ENCODE data around the gene APOOL. TPM values are rescaled to one million over a fixed set of nuclear protein-coding genes. Genes with fewer than 3 reads are reported as not detected.
"Not testable (repeated sequence)": the region's sequence is repeated elsewhere in the genome, so short reads cannot be mapped to it uniquely, and the experiment has no call there.

Gene APOOL
- total and polyA plus RNA-seq, 2 donors, result 3.5 to 6.4 TPM

GRCh38 chrX:85051627-85052026 is 48.0 kb downstream of the APOOL start:
- Histone ChIP-seq H3K27ac (ENCODE audit: low read depth in 1 of 2, low read length in 1 of 2) (no peak overlapping the region), H3K36me3 (ENCODE audit: control insufficient read depth in 2 of 2, insufficient read depth in 2 of 2, low read length in 1 of 2) (no peaks in the 10 kb centered on the region), H3K4me3 (ENCODE audit: low read length in 2 of 2) (no peak overlapping the region), H3K4me1 (ENCODE audit: control insufficient read depth in 2 of 2, insufficient read depth in 2 of 2, low read length in 2 of 2) (no peaks in the 10 kb centered on the region), H3K27me3 (ENCODE audit: control insufficient read depth in 2 of 2, insufficient read depth in 1 of 2, low read length in 1 of 2) (no peaks in the 10 kb centered on the region), H3K9me3 (ENCODE audit: control insufficient read depth in 2 of 2, insufficient read depth in 1 of 2, low read length in 1 of 2) (no peaks in the 10 kb centered on the region)
- WGBS, result 90% methylated on average over 1 of the region's 1 CpG
- DNase-seq (ENCODE audit: low read depth in 6 of 9, low spot score in 9 of 9), result no peak

GRCh38 chrX:85052205-85052604 is 48.5 kb downstream of the APOOL start:
- Histone ChIP-seq H3K4me1 (ENCODE audit: control insufficient read depth in 2 of 2, insufficient read depth in 2 of 2, low read length in 2 of 2) (no peaks in the 10 kb centered on the region), H3K36me3 (ENCODE audit: control insufficient read depth in 2 of 2, insufficient read depth in 2 of 2, low read length in 1 of 2) (no peaks in the 10 kb centered on the region), H3K27ac (ENCODE audit: low read depth in 1 of 2, low read length in 1 of 2) (no peak overlapping the region), H3K27me3 (ENCODE audit: control insufficient read depth in 2 of 2, insufficient read depth in 1 of 2, low read length in 1 of 2) (no peaks in the 10 kb centered on the region), H3K4me3 (ENCODE audit: low read length in 2 of 2) (no peak overlapping the region), H3K9me3 (ENCODE audit: control insufficient read depth in 2 of 2, insufficient read depth in 1 of 2, low read length in 1 of 2) (no peaks in the 10 kb centered on the region)
- 62% methylated on average over 3 of the region's 3 CpGs for WGBS
- no peak for DNase-seq (ENCODE audit: low read depth in 6 of 9, low spot score in 9 of 9)

GRCh38 chrX:85052636-85053343 is 49.1 kb downstream of the APOOL start:
- no peaks in the 10 kb centered on the region for H3K27me3 ChIP-seq (ENCODE audit: control insufficient read depth in 2 of 2, insufficient read depth in 1 of 2, low read length in 1 of 2)
- no peaks in the 10 kb centered on the region for H3K36me3 ChIP-seq (ENCODE audit: control insufficient read depth in 2 of 2, insufficient read depth in 2 of 2, low read length in 1 of 2)
- no peaks in the 10 kb centered on the region for H3K4me1 ChIP-seq (ENCODE audit: control insufficient read depth in 2 of 2, insufficient read depth in 2 of 2, low read length in 2 of 2)
- 83% methylated on average over 2 of the region's 2 CpGs for WGBS
- peak in 1 of 9 donors; percentile 3 for DNase-seq (ENCODE audit: low read depth in 6 of 9, low spot score in 9 of 9)
- H3K4me3 ChIP-seq (ENCODE audit: low read length in 2 of 2), result no peak overlapping the region
- no peak overlapping the region for H3K27ac ChIP-seq (ENCODE audit: low read depth in 1 of 2, low read length in 1 of 2)
- no peaks in the 10 kb centered on the region for H3K9me3 ChIP-seq (ENCODE audit: control insufficient read depth in 2 of 2, insufficient read depth in 1 of 2, low read length in 1 of 2)

GRCh38 chrX:85065512-85066198 is 62.0 kb downstream of the APOOL start:
- no peak for DNase-seq (ENCODE audit: low read depth in 6 of 9, low spot score in 9 of 9)

GRCh38 chrX:85077247-85077646 is 73.6 kb downstream of the APOOL start:
- not testable (repeated sequence) for H3K4me1 ChIP-seq (ENCODE audit: control insufficient read depth in 2 of 2, insufficient read depth in 2 of 2, low read length in 2 of 2); DNase-seq (ENCODE audit: low read depth in 6 of 9, low spot score in 9 of 9); H3K27ac ChIP-seq (ENCODE audit: low read depth in 1 of 2, low read length in 1 of 2); H3K36me3 ChIP-seq (ENCODE audit: control insufficient read depth in 2 of 2, insufficient read depth in 2 of 2, low read length in 1 of 2); H3K4me3 ChIP-seq (ENCODE audit: low read length in 2 of 2); H3K9me3 ChIP-seq (ENCODE audit: control insufficient read depth in 2 of 2, insufficient read depth in 1 of 2, low read length in 1 of 2); H3K27me3 ChIP-seq (ENCODE audit: control insufficient read depth in 2 of 2, insufficient read depth in 1 of 2, low read length in 1 of 2)
- WGBS, result 100% methylated on average over 1 of the region's 1 CpG

More at GRCh38 chrX:85065512-85066198, 62.0 kb downstream of the APOOL start:
- H3K27ac ChIP-seq (ENCODE audit: low read depth in 1 of 2, low read length in 1 of 2), result no peak overlapping the region
- 75% methylated on average over 4 of the region's 4 CpGs for WGBS
- no peaks in the 10 kb centered on the region for H3K36me3 ChIP-seq (ENCODE audit: control insufficient read depth in 2 of 2, insufficient read depth in 2 of 2, low read length in 1 of 2)
- H3K4me3 ChIP-seq (ENCODE audit: low read length in 2 of 2), result no peak overlapping the region
- H3K4me1 ChIP-seq (ENCODE audit: control insufficient read depth in 2 of 2, insufficient read depth in 2 of 2, low read length in 2 of 2), result no peaks in the 10 kb centered on the region
- no peaks in the 10 kb centered on the region for H3K27me3 ChIP-seq (ENCODE audit: control insufficient read depth in 2 of 2, insufficient read depth in 1 of 2, low read length in 1 of 2)
- H3K9me3 ChIP-seq (ENCODE audit: control insufficient read depth in 2 of 2, insufficient read depth in 1 of 2, low read length in 1 of 2), result no peaks in the 10 kb centered on the region

GRCh38 chrX:85084770-85085393 is 81.2 kb downstream of the APOOL start:
- 93% methylated on average over 2 of the region's 2 CpGs for WGBS

GRCh38 chrX:85089321-85089840 is 85.7 kb downstream of the APOOL start:
- no peak overlapping the region for H3K4me3 ChIP-seq (ENCODE audit: low read length in 2 of 2)
- H3K4me1 ChIP-seq (ENCODE audit: control insufficient read depth in 2 of 2, insufficient read depth in 2 of 2, low read length in 2 of 2), result no peaks in the 10 kb centered on the region
- no peaks in the 10 kb centered on the region for H3K9me3 ChIP-seq (ENCODE audit: control insufficient read depth in 2 of 2, insufficient read depth in 1 of 2, low read length in 1 of 2)
- no peak overlapping the region for H3K27ac ChIP-seq (ENCODE audit: low read depth in 1 of 2, low read length in 1 of 2)
- no peak for DNase-seq (ENCODE audit: low read depth in 6 of 9, low spot score in 9 of 9)
- H3K27me3 ChIP-seq (ENCODE audit: control insufficient read depth in 2 of 2, insufficient read depth in 1 of 2, low read length in 1 of 2), result no peaks in the 10 kb centered on the region
- over 99% methylated on average over 5 of the region's 5 CpGs for WGBS
- no peaks in the 10 kb centered on the region for H3K36me3 ChIP-seq (ENCODE audit: control insufficient read depth in 2 of 2, insufficient read depth in 2 of 2, low read length in 1 of 2)

More at GRCh38 chrX:85084770-85085393, 81.2 kb downstream of the APOOL start:
- H3K36me3 ChIP-seq (ENCODE audit: control insufficient read depth in 2 of 2, insufficient read depth in 2 of 2, low read length in 1 of 2), result no peaks in the 10 kb centered on the region
- H3K9me3 ChIP-seq (ENCODE audit: control insufficient read depth in 2 of 2, insufficient read depth in 1 of 2, low read length in 1 of 2), result no peaks in the 10 kb centered on the region
- H3K27me3 ChIP-seq (ENCODE audit: control insufficient read depth in 2 of 2, insufficient read depth in 1 of 2, low read length in 1 of 2), result no peaks in the 10 kb centered on the region
- no peak overlapping the region for H3K27ac ChIP-seq (ENCODE audit: low read depth in 1 of 2, low read length in 1 of 2)
- DNase-seq (ENCODE audit: low read depth in 6 of 9, low spot score in 9 of 9), result peak in 6 of 9 donors; percentile 0 to 47 (median 6)
- H3K4me1 ChIP-seq (ENCODE audit: control insufficient read depth in 2 of 2, insufficient read depth in 2 of 2, low read length in 2 of 2), result no peaks in the 10 kb centered on the region
- no peak overlapping the region for H3K4me3 ChIP-seq (ENCODE audit: low read length in 2 of 2)

GRCh38 chrX:85107407-85107806 is 103.7 kb downstream of the APOOL start:
- Histone ChIP-seq H3K4me1 (ENCODE audit: control insufficient read depth in 2 of 2, insufficient read depth in 2 of 2, low read length in 2 of 2) (no peaks in the 10 kb centered on the region), H3K27ac (ENCODE audit: low read depth in 1 of 2, low read length in 1 of 2) (no peak overlapping the region), H3K4me3 (ENCODE audit: low read length in 2 of 2) (no peak overlapping the region), H3K9me3 (ENCODE audit: control insufficient read depth in 2 of 2, insufficient read depth in 1 of 2, low read length in 1 of 2) (no peaks in the 10 kb centered on the region), H3K27me3 (ENCODE audit: control insufficient read depth in 2 of 2, insufficient read depth in 1 of 2, low read length in 1 of 2) (no peaks in the 10 kb centered on the region), H3K36me3 (ENCODE audit: control insufficient read depth in 2 of 2, insufficient read depth in 2 of 2, low read length in 1 of 2) (no peaks in the 10 kb centered on the region)
- 91% methylated on average over 4 of the region's 4 CpGs for WGBS
- DNase-seq (ENCODE audit: low read depth in 6 of 9, low spot score in 9 of 9), result no peak

GRCh38 chrX:85108165-85108564 is 104.5 kb downstream of the APOOL start:
- Histone ChIP-seq H3K4me3 (ENCODE audit: low read length in 2 of 2) (no peak overlapping the region), H3K27ac (ENCODE audit: low read depth in 1 of 2, low read length in 1 of 2) (no peak overlapping the region), H3K36me3 (ENCODE audit: control insufficient read depth in 2 of 2, insufficient read depth in 2 of 2, low read length in 1 of 2) (no peaks in the 10 kb centered on the region), H3K9me3 (ENCODE audit: control insufficient read depth in 2 of 2, insufficient read depth in 1 of 2, low read length in 1 of 2) (no peaks in the 10 kb centered on the region), H3K27me3 (ENCODE audit: control insufficient read depth in 2 of 2, insufficient read depth in 1 of 2, low read length in 1 of 2) (no peaks in the 10 kb centered on the region), H3K4me1 (ENCODE audit: control insufficient read depth in 2 of 2, insufficient read depth in 2 of 2, low read length in 2 of 2) (no peaks in the 10 kb centered on the region)
- no peak for DNase-seq (ENCODE audit: low read depth in 6 of 9, low spot score in 9 of 9)
- 93% methylated on average over 2 of the region's 2 CpGs for WGBS
